Activated gamma-delta T cell treated with Interleukin-2 at 50 U/mL for 16 hours (primary cell): Measurements from ENCODE around the gene NCOA3.
"Not testable (repeated sequence)": the region's sequence is repeated elsewhere in the genome, so short reads cannot be mapped to it uniquely, and the experiment has no call there.

ENCODE experiments used
- DNase-seq: peaks from one replicate; pipeline ENCODE4 v3.0.0-alpha.2; 2020

Gene NCOA3

GRCh38 chr20:47568019-47568418, 66.3 kb downstream of the NCOA3 start:
- no peak for DNase-seq

GRCh38 chr20:47568837-47569410, 67.2 kb downstream of the NCOA3 start:
- DNase-seq, result no peak

GRCh38 chr20:47571426-47571825, 69.7 kb downstream of the NCOA3 start:
- no peak for DNase-seq

GRCh38 chr20:47572105-47572729, 70.5 kb downstream of the NCOA3 start:
- no peak for DNase-seq

GRCh38 chr20:47573559-47573958, 71.9 kb downstream of the NCOA3 start:
- no peak for DNase-seq

GRCh38 chr20:47574616-47575364, 73.1 kb downstream of the NCOA3 start:
- no peak for DNase-seq

GRCh38 chr20:47576516-47577033, 74.9 kb downstream of the NCOA3 start:
- DNase-seq, result no peak

- DNase-seq, result no peak
Measured at GRCh38 chr20:47577314-47577713, 75.6 kb downstream of the NCOA3 start.

- no peak for DNase-seq
Measured at GRCh38 chr20:47578543-47578942, 76.9 kb downstream of the NCOA3 start.

- DNase-seq, result not testable (repeated sequence)
Measured at GRCh38 chr20:47580686-47581085, 79.0 kb downstream of the NCOA3 start.

- DNase-seq, result no peak
Measured at GRCh38 chr20:47581090-47581489, 79.4 kb downstream of the NCOA3 start.

- no peak for DNase-seq
Measured at GRCh38 chr20:47583551-47583950, 81.9 kb downstream of the NCOA3 start.

- no peak for DNase-seq
Measured at GRCh38 chr20:47585087-47585747, 83.5 kb downstream of the NCOA3 start.

- DNase-seq, result no peak
Measured at GRCh38 chr20:47586649-47587294, 85.1 kb downstream of the NCOA3 start.

GRCh38 chr20:47588158-47588557, 86.5 kb downstream of the NCOA3 start:
- no peak for DNase-seq

- no peak for DNase-seq
Measured at GRCh38 chr20:47591231-47591630, 89.5 kb downstream of the NCOA3 start.

- DNase-seq, result no peak
Measured at GRCh38 chr20:47594157-47594556, 92.5 kb downstream of the NCOA3 start.

GRCh38 chr20:47595138-47595537, 93.5 kb downstream of the NCOA3 start:
- DNase-seq, result not testable (repeated sequence)

- no peak for DNase-seq
Measured at GRCh38 chr20:47596003-47596571, 94.4 kb downstream of the NCOA3 start.

- no peak for DNase-seq
Measured at GRCh38 chr20:47597090-47597489, 95.4 kb downstream of the NCOA3 start.

- no peak for DNase-seq
Measured at GRCh38 chr20:47598911-47599744, 97.4 kb downstream of the NCOA3 start.
